ENCODE data around the gene ADCY4.

GRCh38 chr14:24362241-24362960 is 27.5 kb upstream of the ADCY4 start:
- TF ChIP-seq CTCF (IDR thresholded peaks at IDR 0.05) (no peak), POLR2A (IDR thresholded peaks at IDR 0.05) (no peak)
